ENCODE measurements around the gene COL19A1.
"Not testable (repeated sequence)": the region's sequence is repeated elsewhere in the genome, so short reads cannot be mapped to it uniquely, and the experiment has no call there.

Gene COL19A1

DNA sequence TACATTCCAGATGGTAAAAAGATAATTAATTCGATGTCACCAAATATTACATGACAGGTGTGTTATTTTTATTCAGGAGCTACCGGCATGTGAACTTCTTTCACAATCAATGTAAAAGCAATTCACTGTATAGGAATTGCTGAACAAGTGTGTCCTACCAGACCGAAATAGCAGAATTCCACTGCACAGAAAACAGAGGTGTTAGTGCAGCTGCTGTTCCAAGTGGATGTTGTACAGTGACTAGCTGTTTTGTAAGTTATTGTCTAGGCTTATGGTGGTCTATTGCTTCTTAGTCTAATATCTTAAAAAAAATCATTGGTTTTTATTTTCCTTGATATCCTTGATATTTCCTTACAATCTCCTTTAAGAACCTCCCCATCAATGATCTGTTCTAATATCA is 107.4 kb downstream of the COL19A1 start:
- DNase-seq, result no peak

DNA sequence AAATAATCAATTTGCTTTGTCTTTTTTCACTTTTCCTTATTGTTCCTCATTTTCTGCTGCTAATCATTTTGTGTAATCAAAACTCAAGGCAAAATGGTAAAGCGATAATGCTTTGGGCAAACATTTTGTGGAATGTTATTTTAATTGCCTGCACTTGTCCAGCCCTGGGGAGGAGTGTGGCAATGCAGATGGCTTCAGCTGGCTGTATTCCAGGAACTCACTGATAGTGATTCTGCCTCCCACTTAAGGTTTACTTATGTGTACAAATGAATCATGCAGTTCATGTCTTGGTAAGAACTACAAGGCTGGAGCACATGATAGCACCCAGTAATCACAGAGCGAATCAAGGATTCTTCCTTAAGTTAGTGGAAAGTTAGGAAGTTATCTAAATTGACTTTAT is 107.8 kb downstream of the COL19A1 start:
- peak; percentile 14 for DNase-seq

DNA sequence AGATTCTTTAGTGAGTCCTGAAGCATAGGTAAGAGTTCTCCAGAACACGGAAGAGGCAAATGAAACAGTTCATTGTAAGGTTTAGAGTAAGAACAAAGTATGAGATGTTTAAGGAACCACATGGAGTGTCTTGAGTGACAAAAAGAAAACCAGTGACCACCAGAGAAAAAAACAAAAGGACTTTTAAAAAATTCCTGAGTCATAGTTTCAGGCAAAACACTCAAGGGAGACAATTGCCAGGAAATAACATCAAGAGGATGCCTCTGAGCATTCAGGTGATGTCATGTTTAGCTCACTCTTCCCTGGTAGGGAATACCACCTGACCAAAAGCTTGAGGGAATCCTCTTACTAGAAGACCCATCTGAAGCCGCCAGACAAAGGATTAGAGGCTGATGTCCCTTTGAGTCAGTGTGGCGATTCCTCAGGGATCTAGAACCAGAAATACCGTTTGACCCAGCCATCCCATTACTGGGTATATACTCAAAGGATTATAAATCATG is 110.3 kb downstream of the COL19A1 start:
- DNase-seq, result no peak

DNA sequence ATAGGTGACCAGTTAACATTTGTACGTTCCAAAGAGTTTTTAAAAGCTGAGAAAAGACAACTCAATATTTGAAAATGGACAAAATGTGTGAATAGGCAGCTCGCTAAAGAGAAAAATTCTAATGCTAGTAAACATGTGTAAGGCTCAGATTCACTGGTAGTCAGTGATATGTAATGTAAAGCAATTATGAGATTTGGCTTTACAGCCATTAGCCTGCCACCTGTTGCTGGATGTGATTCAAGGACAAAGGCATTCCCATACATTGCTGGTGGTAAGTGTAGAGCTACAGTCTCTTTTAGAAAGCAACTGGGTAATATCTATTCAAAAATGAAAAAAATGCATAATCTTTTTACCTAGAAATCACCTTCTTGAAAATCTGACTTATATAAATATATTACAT is 114.3 kb downstream of the COL19A1 start:
- no peak for DNase-seq

DNA sequence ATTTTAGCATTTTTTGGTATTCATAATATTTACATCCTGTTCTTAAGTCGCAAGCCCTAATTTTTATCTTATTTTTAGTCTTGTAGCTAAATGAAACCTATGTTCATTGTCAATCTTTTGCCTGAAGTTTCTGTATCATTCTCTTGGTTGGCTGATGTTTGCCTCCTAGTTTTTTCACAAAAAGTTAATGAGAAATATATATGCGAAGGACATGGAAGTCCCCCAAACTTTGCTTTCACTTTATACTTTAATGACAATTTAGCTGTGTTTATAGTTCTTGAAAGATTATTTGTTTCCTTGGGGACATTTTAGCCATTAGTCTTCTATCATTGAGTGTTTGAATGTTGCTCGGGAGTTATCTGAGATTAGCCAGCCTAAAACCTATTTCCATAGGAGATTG is 118.2 kb downstream of the COL19A1 start:
- no peak for DNase-seq

DNA sequence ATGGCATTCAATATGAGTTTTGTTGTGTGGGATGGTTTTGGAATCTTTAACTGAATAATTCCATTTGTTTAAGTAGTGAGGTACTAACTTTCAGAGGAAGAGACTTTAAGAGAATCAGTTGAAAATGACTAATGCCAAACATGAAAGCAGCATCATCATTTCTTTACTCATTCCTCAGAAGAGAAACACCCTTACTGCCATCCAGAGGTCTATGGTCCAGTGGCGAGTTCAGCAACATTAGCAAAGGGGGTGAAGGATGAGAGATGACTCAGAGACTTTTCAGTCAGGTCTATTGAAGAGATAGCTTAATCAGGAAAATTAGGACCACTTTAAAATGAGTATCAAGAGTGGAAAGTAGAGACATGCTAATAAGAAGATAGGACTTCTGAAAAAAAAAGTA is 118.8 kb downstream of the COL19A1 start:
- DNase-seq, result no peak

DNA sequence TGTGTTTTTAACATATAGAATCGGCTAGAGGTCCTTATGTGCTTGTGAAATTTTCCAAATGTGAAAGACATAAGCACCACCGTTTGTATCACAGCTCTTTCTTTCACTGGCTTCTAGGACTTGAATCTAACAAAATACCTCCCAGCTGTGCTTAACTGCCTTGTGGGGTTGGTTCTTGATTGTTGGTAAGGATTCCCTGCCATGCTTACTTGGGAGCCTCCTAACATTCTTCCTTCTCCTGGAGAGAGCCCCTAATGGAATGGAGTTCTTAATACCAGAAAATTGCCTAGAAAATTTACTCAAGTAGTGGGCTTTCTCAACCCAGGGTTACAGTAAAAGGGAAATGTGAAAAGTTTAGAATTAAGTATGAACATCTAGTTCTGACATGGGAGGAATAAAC is 121.2 kb downstream of the COL19A1 start:
- no peak for DNase-seq

DNA sequence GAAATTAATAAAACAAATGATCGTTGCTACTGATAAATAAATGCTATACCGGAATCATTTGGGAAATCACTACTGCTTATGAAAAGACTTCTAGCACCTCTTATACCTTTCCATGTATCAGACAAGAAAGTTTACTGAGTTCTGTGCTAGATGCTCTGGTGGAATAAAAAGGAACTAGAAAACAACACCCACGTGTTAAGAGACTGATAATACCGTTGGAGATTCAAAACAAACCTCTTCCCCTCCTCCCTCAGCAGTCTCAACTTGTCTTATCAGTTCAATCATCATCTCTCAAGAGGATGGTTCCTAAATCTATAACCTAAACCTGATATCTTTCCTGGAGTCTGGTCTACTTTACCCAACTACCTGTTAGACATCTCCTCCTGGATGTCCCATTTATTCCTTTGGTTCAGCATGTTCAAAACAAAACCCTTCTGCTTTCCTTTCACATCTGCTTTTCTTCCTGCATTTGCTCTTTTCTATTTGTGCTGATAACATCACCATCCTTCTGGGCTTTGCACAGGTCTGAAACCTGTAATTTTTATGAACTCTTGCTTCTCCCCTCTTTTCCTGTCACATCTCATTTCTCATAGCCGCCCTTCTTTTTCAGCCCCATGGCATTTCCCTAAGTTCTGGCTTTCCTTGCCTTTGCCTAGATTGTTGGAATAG is 122.2 kb downstream of the COL19A1 start:
- DNase-seq, result no peak

DNA sequence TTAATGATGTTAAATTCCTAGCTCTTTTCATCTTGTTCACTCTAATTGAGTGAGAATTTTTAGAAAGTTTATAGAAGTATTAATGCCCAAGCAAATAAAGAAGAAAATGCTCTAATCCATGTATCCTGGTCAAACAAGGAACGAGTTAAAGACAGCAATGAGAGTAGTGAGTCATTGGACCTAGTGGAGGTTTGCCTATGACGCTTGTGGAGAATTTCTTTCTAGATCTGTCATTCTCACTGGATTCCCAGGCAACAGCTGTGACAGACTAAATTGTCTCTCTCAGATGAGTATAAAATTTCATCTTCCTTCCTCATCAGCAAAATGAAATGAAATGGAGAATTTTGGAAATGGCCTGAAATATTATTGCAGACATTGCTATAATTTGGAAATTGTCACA is 127.9 kb downstream of the COL19A1 start:
- no peak for DNase-seq

DNA sequence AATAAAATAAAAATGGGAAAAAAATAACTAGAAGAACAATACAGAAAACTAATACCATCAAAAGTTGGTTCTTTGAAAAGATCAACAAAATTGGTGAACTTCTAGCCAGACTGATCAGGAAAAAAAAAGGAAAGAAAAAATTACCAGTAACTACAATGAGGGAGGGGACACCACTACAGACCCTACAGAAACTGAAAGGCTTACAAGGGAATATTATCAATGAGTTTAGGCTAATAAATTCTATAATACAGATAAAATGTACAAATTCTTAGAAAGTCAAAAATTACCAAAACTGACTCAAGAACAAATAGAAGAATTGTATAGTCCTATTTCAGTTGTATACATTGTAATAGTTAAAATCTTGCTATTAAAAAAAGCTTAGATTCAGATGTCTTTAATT is 141.8 kb downstream of the COL19A1 start:
- no peak for DNase-seq

DNA sequence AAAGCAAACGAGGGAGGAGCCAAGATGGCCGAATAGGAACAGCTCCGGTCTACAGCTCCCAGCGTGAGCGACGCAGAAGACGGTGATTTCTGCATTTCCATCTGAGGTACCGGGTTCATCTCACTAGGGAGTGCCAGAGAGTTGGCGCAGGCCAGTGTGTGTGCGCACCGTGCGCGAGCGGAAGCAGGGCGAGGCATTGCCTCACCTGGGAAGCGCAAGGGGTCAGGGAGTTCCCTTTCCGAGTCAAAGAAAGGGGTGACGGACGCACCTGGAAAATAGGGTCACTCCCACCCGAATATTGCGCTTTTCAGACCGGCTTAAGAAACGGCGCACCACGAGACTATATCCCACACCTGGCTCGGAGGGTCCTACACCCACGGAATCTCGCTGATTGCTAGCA is 144.0 kb downstream of the COL19A1 start:
- not testable (repeated sequence) for DNase-seq

DNA sequence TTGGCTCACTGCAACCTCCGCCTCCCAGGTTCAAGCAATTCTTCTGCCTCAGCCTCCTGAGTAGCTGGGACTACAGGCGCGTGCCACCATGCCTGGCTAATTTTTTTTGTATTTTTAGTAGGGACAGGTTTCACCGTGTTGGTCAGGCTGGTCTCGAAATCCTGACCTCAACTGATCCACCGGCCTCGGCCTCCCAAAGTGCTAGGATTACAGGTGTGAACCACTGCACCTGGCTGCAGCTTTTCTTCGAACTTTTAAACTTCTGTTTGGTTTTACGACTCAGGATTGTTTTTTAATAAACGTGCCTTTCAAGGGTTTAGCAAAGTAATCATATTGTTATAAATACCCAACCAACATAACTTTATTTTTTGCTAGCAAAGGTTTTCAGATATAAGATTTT is 156.8 kb downstream of the COL19A1 start:
- DNase-seq, result not testable (repeated sequence)

DNA sequence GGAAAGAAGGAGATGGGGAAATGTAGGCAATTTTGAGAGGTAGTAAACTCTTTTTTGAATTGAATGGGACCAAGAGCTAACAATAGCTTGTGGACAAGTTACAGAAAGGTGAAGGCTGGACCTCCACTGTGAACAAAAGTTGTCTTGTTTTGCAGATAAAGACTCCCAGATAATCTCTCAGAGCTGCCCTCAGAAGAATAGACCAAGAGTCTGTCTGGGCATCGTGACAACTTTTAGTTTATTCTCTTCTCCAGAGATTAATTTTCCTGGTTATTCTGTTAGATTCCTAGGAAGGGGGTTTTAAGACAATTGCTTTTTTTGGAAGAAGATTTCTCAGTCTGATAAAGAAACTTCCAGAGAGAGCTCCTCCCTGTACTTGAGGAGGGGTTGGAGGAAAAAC is 161.9 kb downstream of the COL19A1 start:
- DNase-seq, result no peak

DNA sequence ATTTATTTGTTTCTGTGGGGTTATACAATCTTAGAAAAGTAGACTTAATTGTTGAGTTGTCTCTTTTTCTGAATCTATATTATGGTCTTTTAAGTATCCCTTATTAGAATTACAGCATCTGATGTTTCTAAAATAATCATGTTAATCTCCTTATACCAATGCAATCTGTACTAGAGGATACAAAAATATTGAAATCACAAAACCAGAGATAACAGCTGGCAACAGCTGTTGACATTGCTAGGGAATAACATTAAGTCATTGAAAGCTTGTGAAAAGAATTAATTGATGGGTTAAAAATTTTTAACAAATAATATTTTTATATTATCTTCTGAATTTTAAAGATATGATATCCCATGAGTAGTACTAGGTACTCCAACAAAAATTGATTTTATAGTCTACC is 162.6 kb downstream of the COL19A1 start:
- no peak for DNase-seq

DNA sequence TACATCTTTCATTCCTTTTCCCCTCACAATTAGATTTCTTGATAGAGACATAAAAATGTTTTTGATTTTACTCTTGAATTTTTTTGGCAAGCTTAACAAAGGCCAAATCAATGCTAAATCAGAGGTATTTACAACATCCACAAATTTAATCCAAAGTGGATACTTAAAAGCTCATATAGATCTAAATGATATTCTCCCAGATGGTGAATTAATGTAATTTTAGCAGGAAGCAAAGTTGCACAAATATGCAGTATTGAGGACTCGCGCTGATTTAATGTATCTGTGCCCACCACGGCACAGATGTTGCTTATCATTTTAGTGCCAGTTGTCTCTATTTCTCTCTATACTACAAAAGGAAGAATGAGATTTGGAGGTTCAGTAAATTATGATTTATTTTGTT is 167.4 kb downstream of the COL19A1 start:
- DNase-seq, result peak; percentile 10

DNA sequence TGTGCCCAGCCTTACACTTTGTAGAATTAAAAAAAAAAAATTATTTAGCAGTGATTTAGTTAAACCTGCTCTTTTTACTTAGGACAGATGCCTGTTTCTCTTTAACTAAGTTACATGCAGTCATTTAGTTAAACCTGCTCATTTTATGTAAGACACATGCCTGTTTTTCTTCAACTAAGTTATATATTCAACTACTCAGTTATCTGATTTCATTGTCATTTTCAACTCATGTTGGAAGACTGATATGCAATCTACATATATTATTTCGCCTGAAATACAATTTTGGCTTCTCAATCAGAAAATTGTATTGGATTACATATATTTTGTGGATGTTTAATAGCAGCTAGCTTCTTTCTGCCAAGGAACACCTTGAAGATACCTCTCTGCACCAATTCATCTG is 171.1 kb downstream of the COL19A1 start:
- DNase-seq, result no peak

DNA sequence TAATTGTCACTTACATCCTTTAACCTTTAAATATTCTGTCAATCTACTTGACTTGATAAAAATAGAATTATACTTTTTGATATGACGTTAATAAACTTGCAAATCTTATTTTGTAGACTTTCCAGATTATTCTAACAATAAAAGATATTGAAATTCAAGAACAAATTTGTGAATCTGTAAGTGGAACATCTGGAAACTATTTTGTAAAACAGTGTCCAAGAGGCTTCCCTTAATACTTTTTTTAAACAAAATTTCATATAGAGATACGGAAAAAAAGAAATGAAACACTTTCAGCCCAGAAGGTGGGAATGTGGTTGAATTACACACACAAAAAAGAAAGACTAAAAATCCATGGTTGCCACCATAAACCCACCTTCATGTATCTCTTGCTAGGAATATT is 174.4 kb downstream of the COL19A1 start:
- DNase-seq, result no peak

DNA sequence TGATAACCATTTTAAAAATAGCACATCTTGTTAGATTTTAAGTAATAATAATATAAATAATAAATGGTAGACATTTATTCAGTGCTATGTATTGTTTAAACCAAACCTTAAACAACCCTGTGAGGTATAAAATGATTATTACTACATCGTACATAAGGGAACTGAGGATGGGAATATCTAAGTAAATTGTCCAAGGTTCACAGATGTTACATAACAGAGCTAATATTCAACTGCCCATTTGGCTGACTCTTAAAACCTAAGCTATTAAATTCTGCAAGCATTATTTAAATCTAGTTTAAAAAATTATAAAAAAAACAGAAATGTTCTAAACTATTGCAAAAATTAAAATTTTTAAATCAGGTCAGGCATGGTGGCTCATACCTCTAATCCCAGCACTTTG is 175.1 kb downstream of the COL19A1 start:
- no peak for DNase-seq

DNA sequence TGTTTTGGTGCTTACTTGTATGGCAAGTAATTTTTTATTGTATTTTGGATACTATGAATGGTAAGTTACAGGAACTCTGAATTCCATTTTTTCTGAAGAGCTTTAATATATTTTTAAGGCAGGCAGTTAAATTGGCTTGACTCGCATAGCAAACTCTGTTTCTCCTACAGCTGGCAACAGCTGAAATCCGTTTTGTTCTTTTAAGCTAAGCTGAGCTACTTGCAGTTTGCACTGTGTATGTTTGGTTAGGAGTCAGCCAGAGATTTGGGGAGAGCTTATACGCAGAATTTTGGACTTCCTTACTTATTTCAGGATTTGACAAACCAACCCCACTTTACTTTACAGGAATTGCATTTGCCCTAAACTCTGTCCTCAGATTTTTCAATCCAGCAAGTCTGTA is 179.1 kb downstream of the COL19A1 start:
- no peak for DNase-seq

DNA sequence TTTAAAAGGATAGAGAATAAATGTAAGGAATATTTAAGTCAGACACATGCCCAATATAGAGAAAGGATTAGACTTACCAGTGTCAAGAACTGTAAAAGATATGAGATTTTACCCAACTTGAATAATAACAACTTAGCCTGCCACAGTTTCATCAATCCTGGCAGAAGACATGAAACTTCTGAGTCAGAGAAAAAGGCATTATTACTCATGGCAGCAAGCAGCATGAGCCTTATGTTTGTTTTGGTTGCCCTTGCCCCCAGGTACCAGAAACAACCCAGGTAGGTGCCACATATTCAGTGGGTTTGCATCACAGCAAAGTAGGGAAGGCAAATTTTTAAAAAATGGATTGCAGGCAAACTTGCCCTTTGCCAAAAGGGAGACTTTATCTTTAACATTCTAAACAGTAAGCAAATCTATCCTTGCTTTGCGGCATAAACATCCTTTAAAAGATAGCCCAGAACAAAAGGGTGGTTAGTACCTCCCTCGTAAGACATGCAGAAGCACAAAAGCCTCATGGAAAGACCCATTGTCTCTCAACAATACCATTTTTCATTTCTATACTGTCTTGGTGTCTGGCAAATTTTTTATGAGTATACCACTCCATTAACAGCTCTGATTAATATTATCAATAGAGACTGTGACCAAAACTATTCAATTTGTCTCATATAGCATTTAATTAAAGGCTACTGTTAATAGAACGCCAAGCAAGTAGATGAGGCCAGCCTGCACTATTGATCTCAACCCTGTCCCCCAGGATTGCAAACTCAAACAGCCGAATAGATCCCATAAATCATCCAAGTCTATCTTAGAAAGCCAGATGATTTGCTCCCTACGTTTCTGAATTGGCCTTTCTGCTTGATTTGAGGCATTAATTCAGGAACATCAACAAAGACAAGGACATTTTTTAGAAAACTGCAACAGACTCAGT is 185.1 kb downstream of the COL19A1 start:
- DNase-seq, result no peak

DNA sequence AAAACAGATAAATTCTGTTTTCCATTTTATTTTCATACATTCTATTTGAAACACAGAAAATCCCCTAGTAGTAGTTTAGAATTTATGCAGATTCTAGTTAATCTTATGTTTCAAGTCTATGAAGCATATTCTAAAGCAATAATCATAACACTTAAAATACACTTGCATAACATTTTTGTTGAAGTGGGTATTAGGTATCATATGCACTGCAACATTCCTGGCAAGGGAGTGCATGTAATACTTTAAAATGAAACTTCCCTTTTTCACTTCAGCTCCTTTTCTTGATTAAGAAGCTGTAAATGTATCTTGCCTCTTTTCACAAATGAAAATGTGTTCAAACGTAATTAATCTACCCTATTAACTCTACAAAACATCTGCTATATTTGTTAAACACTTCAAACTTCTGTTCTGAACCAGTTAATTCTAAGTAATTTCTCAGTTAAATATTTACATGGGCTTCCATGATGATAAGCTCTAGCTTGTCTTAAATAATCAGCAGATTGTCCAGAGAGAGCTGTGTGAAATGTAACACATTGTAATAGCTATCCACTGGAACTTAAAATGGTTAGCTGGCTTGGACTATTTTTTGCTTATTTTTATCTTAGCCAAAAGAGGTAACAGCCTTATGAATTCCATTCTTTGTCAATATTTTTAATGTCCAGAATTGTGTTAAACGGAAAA is 192.8 kb downstream of the COL19A1 start:
- no peak for DNase-seq

DNA sequence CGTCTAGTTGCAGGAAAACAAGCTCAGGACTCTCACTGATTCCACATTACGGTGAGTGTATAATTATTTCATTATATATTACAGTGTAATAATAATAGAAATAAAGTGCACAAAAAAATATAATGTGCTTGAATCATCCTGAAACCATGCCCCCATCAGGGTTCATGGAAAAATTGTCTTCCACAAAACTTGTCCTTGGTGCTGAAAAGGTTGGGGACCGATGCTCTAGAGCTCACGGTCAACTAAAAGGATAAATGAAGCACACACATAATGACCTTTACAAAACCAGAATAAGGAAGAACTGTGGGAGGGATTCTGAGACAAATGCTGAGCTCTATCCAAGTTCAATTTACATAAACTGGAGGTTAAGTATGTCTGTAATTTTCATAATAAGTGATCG is 194.3 kb downstream of the COL19A1 start:
- DNase-seq, result no peak

DNA sequence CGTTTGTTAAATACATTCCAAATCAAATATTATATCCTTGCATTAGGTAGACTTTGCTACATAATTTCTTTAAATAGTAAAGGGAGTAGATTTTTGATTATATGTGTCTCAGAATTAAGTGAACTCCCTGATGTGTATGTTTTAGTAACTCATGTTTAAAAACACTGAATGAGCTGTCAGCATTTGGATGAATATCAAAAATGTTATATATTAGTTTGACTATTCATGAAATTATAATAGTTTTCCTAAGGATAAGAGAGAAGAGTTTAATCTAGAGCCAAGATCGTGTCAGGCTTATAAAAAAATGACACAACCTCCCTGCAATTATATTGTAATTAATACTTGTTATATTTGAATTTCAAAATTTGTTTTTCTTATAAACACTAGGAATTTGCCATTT is 195.2 kb downstream of the COL19A1 start:
- no peak for DNase-seq

DNA sequence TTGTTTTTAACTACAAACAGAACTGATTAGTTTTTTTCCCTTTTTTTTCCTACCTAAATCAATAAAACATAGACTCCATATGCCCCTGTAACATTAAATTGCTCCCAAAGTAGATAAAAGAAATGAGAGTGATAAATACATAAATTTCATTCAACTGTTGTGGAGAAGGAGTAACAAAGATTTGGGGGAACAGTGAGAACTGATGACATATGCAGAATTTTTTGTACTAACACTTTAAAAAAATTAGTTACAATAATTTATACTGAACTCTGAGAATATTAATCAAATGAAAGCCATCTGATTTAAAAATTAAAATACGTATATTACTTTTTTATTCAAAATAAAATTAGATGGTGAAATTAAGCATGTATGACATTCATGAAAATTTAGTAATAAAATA is 195.7 kb downstream of the COL19A1 start:
- no peak for DNase-seq
